Measurements from ENCODE around the gene LRRC3. TPM values are rescaled to one million over a fixed set of nuclear protein-coding genes. Genes with fewer than 3 reads are reported as not detected.

LRRC3 gene
- total RNA-seq, 1 experiment from 2014 or later: 1.2 TPM

DNA sequence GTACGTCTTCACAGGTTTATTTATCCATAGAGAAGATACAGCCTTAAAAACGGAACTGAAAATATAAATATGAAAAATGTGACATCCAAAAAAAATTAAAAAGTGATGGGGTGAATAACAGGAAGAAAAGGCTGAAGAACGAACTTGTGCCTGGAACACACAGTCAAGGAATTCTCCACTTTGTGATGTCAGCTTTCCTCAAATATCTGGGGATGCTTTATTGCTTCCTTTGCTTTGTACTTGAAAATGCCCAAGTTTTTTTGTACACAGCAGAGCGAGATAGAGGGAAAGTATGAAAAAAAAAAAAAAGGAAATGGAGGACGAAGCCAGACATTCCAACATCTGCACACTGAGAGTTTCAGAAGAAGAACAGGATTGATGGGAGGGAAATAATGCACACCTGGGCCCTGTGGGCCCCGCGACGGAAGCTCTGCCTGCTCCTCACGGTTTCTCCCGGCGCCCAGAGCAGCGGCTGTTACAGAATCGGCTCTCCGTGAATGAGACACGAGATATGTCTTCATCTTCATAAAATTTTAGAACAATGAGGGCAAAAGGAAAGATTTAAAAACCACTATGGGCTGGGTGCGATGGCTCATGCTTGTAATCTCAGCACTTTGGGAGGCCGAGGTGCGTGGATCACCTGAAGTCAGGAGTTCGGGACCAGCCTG is 10.0 kb upstream of the LRRC3 start:
- no peaks in the 10 kb centered on the region for H3K36me3 ChIP-seq
- no peaks in the 10 kb centered on the region for H3K9me3 ChIP-seq
- DNase-seq: no peak
- H3K27me3 ChIP-seq: peaks cover 16% of the 10 kb centered on the region; the same call in 1 of the 2 replicates
- H3K4me3 ChIP-seq: no peak overlapping the region

DNA sequence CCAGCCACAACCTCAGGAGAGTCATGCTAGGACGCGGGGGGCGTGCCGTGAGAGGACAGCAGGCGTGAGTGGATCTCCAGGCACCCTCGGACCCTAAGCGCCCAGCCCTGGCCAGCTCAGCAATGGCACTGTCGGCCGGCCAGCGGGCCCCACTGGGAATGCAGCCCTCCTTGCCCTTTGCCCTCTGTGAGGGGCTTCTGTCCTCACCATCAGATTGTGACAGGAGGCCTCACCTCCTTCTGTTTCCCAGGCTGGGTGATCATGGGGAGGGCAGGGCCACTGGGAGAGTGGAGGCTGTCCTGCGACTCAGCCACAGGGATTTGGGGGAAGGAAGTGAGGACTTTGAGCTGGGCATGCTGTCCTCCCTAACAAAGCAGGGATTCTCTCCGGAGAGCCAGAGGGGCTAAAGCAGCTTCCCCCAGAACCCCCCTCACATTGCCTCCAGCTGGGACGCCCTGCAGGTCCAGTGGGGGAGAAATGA is 6.6 kb upstream of the LRRC3 start:
- peaks cover 23% of the 10 kb centered on the region for H3K27me3 ChIP-seq
- peaks cover 2% of the 10 kb centered on the region; the same call in 1 of the 2 replicates for H3K9me3 ChIP-seq
- H3K36me3 ChIP-seq: no peaks in the 10 kb centered on the region
- no peak overlapping the region for H3K4me3 ChIP-seq
- DNase-seq: no peak

DNA sequence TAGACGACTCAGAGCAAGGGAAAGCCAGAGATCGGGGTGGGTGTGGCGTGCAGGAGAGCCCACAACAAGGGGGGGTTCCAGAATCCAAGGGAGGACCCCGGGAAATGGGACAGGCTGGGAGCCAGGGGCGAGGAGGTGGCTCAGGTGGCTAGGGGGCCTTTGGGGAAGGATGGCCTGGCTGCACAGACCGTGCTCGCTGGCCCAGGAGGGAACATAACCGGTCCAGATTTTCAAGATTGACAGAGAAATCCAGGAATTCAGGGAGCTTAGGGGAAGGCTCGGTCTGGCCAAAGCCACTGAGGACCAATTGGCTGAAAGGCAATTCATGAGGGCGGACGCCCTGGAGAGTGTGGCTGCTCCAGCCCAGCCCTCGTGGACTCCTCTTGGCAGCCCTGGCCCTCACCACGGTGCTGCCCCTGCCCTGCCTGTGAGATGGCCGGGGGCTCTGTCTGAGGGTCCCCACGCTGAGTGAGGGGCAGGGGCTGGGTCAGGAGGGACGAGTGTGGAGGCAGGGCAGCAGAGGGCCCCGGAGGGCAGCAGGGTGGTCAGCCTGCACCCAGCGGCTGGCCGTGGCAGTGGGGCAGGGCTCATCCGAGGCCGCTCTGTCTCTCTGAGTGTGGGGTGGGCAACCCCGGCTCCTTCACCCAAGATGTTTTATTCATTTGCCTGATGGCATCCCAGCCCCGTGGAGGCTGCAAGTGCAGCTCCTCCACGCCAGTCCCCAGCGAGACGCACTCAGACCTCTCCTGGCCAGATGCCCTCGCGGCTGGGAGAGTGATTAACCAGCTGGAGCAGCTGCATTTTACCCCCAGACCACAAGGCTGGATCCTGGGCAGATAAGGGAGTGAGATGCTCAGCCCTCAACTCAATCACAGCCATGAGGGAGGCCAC is 5.6 kb upstream of the LRRC3 start:
- DNase-seq: no peak
- no peak overlapping the region for H3K4me3 ChIP-seq
- H3K9me3 ChIP-seq: peaks cover 12% of the 10 kb centered on the region
- H3K27me3 ChIP-seq: peaks cover 34% of the 10 kb centered on the region
- no peaks in the 10 kb centered on the region for H3K36me3 ChIP-seq

DNA sequence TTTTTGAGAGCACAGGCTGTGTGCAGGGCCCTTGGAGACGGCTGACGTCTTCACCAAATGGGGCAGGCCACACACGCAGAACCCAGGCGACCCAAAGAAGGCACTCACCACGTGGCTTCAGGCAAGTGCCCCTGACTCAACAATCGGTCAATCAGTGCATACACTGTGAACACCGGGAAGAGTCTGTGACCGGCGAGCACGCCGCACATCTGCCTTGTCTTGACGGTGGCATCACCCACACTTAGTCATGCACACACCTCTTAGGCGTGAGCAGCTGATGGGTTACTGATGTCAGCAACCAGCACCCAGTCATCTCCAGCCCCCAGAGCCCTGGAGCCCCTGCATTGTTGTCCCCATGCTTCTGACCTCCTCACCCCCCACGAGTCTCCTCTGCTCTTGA is 4.9 kb upstream of the LRRC3 start:
- H3K4me3 ChIP-seq: no peak overlapping the region
- peaks cover 13% of the 10 kb centered on the region for H3K9me3 ChIP-seq
- no peaks in the 10 kb centered on the region for H3K36me3 ChIP-seq
- H3K27me3 ChIP-seq: peaks cover 35% of the 10 kb centered on the region
- no peak for DNase-seq

DNA sequence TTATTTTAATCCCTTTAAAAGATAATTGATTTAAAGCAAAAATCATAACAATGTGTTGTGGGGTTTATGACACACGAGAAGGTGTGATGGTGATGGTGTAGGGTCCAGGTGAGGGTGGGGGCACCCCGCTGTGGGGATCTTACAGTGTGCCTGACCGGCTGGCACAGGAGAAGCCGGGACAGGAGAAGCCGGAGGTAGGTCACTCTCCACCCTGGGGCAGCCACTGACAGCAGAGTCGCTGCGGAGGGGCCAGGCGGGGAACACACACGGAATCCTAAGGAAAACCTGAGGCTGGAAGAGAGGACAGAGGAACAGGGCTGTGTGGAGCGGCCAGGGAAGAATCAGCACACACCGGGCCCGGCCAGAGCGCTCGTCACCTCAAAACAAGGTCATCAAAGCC is 4.3 kb upstream of the LRRC3 start:
- Histone ChIP-seq H3K9me3 (peaks cover 13% of the 10 kb centered on the region), H3K4me3 (no peak overlapping the region), H3K36me3 (no peaks in the 10 kb centered on the region), H3K27me3 (peaks cover 35% of the 10 kb centered on the region)
- no peak for DNase-seq

DNA sequence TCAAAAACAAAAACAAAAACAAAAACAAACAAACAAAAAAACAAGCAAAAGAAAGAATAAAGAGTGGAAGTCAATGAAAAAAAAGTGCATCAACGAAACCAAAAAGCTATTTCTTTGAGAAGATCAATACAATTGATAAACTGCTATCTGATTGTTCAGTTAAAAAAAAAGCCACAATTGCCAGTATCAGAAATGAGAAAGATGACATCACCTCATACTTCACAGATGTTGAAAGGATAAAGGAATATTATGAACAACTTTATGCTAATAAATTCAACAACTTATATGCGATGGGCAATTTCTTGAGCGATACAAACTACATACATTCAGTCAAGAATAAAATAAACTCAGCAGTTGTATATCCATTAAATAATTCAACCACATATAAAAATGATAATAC is 2.2 kb upstream of the LRRC3 start:
- no peak for DNase-seq
- no peak overlapping the region for H3K4me3 ChIP-seq

DNA sequence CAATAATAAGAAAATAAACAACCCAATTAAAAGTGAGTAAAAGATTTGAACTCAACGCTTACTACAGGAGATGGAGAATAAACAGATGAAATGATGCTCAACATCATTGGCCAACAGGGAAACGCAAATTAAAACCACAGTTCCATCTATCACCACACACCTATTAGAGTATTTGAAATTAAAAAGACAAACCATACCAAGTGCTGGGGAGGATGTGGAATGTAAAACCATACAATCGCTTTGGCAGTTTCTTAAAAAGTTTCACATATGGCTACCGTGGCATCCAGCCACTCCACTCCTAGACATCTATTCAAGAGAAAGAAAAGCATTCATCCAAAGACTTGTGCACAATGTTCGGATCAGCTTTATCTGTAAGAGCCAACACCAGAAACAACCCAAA is 1.3 kb upstream of the LRRC3 start:
- Histone ChIP-seq H3K36me3 (no peaks in the 10 kb centered on the region), H3K27me3 (peaks cover 24% of the 10 kb centered on the region), H3K9me3 (peaks cover 13% of the 10 kb centered on the region), H3K4me3 (no peak overlapping the region)
- no peak for DNase-seq

More for the DNA sequence above, 2.2 kb upstream of the LRRC3 start:
- peaks cover 26% of the 10 kb centered on the region for H3K27me3 ChIP-seq
- no peaks in the 10 kb centered on the region for H3K36me3 ChIP-seq
- peaks cover 13% of the 10 kb centered on the region for H3K9me3 ChIP-seq

DNA sequence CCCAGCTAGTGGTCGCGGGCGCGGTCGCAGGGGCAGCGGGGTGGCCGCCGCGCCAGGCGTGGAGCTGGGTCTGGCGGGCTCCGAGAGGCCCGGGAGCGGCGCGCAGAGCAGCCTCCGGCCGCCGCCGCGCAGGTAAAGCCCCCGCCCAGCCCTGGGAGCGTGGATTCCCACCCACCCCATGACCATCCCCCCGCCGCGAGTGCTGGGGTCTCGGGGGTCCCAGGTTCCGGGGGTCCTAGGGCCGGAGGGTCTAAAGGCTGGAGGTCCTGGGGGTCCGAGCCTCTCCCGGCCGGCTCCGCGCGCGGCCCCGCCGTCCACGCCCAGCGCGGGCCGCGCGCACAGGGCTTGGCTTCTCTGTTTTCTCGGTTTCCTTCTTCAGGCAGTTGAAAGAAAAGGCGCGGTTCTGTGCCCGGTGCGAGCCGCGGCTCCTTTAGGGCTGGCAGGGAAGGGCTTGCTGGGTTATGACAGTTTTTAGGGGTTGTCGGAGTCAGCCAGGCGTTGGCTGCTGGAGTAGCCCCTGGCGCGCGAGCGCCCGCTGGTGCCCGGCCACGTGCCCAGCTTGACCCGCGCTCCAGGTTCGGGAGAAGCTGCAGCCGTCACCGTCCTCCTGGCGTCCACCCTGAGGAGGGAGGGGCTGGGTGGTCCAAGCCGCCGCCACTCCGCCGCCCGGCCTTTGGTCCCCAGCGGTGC is 359 bp downstream of the LRRC3 start:
- Histone ChIP-seq H3K4me3 (peak overlapping the region; percentile 61), H3K27me3 (peaks cover 19% of the 10 kb centered on the region), H3K36me3 (no peaks in the 10 kb centered on the region), H3K9me3 (peaks cover 13% of the 10 kb centered on the region)
- DNase-seq: peak; percentile 75

DNA sequence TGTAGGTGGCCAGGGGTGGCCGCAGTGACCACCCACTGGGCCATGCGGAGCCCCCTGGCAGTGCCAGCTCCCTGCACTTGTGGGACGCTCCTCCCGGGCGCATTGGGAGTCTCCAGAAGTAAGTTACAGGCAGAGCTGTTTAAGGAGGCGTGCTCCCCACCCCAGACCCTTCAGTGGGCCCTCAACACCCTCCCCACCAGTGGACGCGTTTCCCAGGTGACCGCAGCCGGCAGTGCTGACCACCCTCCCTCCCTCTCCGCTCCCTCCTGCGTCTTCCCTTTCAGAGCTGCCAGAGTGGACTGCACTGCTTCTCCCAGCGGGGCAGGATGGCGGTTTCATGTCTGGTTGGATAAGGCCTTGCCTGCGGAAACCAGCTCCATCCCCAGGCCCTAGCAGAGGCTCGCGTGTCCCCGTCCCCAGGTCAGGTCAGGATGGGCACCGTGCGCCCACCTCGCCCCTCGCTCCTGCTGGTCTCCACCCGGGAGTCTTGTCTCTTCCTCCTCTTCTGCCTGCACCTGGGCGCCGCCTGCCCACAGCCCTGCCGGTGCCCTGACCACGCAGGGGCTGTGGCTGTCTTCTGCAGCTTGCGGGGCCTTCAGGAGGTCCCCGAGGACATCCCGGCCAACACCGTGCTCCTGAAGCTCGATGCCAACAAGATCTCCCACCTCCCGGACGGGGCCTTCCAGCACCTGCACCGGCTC is 1.1 kb downstream of the LRRC3 start:
- DNase-seq: no peak
- Histone ChIP-seq H3K36me3 (no peaks in the 10 kb centered on the region), H3K27me3 (peaks cover 15% of the 10 kb centered on the region), H3K4me3 (peak overlapping the region; percentile 61), H3K9me3 (peaks cover 13% of the 10 kb centered on the region)

DNA sequence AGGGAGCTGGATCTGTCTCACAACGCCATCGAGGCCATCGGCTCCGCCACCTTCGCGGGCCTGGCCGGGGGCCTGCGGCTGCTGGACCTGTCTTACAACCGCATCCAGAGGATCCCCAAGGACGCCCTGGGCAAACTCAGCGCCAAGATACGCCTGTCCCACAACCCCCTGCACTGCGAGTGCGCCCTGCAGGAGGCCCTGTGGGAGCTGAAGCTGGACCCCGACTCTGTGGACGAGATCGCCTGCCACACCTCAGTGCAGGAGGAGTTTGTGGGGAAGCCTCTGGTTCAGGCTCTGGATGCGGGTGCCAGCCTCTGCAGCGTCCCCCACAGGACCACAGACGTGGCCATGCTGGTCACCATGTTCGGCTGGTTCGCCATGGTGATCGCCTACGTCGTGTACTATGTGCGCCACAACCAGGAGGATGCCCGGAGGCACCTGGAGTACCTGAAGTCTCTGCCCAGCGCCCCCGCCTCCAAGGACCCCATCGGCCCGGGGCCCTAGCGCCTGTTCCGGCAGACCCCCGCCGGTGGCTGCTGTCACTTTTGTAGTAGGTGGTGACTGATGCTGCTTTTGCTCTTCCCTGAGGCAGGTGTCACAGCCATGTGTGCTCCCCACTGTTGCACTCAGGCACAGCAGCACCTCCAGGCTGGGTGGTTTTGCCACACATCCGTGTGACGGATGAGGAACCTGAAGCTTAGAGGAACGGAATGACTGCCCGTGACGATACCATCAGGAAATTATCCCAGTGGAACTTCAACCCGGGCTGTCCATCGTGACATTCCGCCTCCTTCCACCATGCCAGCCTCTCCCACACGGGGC is 1.8 kb downstream of the LRRC3 start:
- H3K27me3 ChIP-seq: peaks cover 13% of the 10 kb centered on the region
- no peak for DNase-seq
- H3K9me3 ChIP-seq: peaks cover 13% of the 10 kb centered on the region
- H3K4me3 ChIP-seq: no peak overlapping the region
- H3K36me3 ChIP-seq: no peaks in the 10 kb centered on the region

DNA sequence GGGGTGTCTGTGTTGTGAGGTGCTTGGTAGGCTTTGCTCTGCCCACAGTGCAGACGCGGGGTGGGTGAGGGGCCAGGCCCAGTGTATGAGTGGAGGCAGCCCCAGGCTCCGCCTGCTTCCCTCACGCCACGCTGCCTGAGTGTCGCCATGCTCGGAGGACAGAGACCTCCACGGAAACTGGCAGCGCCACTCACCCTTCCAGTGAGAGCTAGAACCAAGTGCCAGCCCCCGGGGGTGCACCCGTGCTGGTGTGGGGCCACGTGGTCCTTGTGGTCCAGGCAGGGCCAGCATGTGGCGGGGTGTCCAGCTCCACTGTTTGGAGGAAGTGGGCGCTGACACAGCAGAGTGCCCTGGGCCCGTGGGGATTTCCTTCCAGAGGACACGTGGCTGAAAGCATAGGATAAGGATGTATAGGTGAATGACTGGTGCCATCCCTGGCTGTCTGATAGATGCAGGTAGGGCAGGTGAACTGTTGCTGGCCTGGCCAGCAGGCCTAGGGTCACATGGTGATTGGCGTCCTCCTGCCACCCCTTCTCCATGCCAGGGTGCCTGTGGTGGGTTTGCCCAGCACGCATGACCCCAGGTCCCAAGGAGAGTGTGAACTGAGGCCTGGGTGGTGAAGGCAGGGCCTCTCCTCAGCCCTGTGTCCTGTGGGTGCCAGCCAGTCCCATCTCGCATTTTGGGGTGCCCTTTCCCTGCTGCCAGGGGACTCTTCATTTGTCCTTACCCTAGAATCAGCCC is 3.8 kb downstream of the LRRC3 start:
- Histone ChIP-seq H3K27me3 (peaks cover 7% of the 10 kb centered on the region), H3K36me3 (no peaks in the 10 kb centered on the region), H3K4me3 (no peak overlapping the region), H3K9me3 (peaks cover 7% of the 10 kb centered on the region)
- no peak for DNase-seq

DNA sequence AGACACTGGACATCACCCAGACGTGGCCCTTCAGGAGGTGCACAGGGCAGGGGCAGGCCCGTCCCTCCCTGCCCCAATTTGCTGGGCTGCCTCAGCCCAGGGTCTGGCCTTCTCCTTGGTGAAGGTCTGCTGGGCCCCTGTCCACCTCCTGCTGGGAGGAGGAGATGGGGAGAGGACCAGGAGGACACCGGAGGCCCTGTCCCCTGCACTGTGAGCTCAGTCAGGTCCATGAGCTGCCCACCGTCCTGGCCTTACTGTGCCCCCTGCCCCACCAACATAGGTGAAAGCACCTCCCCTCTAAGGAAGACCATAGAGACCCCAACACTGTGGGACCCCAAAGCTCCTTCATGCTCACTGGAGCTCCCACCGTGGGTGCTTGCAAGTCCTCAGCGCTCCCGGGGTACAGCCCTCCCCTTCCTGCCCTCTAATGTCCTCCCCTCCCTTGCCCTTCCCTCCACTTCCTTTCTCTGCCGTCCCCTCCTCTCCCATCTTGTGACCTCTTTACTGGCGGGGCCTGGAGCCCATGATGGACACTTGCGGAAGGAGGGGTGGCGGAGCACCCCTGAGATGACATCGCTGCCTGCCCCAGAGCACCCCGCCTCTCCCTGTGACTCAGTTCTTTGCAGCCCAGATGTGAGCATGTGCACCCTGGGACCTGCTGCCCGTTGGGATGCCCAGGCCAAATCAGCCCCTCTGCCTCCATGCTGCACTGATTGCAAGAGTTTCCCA is 4.6 kb downstream of the LRRC3 start:
- DNase-seq: no peak
- Histone ChIP-seq H3K4me3 (no peak overlapping the region), H3K36me3 (no peaks in the 10 kb centered on the region), H3K9me3 (no peaks in the 10 kb centered on the region), H3K27me3 (no peaks in the 10 kb centered on the region)

DNA sequence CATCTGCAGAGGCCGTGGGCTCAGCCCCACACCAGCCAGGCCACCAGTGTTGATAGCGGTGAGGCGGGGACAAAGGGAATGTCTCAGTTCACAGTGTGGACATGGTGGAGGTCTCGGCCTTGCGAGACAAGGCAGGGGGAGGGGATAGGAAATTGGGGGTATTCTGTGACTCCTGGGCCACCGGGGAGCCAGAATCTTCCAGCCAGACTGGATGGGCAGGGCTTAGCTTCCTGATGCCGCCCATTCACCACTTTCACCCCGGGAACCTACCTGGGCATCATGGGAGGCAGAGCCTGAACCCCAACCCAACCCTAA is 5.1 kb downstream of the LRRC3 start:
- no peaks in the 10 kb centered on the region for H3K9me3 ChIP-seq
- no peak for DNase-seq
- H3K4me3 ChIP-seq: no peak overlapping the region
- H3K27me3 ChIP-seq: no peaks in the 10 kb centered on the region
- no peaks in the 10 kb centered on the region for H3K36me3 ChIP-seq

DNA sequence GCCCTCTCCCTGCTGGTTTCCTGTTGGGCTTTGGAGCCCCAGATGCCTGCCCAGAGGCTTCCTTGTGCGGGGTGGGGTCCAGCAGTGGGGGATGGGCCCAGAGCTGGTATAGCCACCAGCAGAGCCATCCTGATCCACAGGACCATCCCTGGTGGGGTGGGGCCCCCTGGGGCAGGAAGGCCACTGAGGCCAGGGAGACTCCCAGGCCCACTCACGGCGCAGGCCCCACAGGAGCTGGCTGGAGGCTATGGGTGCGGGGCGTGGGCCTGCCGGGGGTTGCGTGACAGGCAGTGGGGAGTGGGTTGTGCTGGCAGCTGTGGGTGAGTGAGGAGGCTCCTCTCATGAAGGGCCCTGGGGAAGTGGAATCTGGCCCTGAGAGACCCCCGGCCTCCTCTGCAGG is 5.7 kb downstream of the LRRC3 start:
- Histone ChIP-seq H3K27me3 (no peaks in the 10 kb centered on the region), H3K36me3 (no peaks in the 10 kb centered on the region), H3K4me3 (no peak overlapping the region), H3K9me3 (no peaks in the 10 kb centered on the region)
- no peak for DNase-seq

DNA sequence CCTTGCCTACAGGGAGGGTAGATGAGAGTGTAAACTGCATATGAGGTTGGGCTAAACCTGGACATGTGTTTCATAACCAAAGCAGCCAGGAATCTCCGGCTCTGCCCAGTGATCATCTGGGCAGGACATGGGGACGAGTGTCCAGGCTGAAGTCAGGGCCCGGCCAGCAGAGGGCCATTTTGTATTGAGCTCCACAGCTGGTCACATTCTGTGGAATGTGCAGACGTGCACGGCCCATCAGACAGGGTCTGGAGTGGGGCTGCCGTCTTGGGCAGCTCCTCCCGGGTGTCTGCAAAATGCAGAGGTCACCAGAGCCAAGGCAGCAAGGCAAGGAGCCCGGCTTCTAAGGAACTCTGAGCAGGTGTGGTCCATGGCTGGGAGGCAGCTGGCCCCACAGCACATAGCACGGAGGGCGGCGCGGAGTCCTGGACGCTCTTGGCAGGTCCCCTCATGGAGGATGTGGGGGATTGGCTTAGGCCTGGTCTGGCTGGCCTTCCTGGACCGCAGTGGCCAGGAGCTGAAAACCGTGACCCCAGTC is 6.2 kb downstream of the LRRC3 start:
- no peak for DNase-seq
- H3K9me3 ChIP-seq: no peaks in the 10 kb centered on the region
- no peaks in the 10 kb centered on the region for H3K36me3 ChIP-seq
- no peak overlapping the region for H3K4me3 ChIP-seq
- H3K27me3 ChIP-seq: no peaks in the 10 kb centered on the region

Data from MG63 (cell line).